ENCODE measurements around the gene GNAS. TPM values are rescaled to one million over a fixed set of nuclear protein-coding genes. Genes with fewer than 3 reads are reported as not detected.

Gene GNAS
- total and polyA plus RNA-seq, 4 experiments from 2014 or later = 70.1 to 645 (median 412) TPM

DNA sequence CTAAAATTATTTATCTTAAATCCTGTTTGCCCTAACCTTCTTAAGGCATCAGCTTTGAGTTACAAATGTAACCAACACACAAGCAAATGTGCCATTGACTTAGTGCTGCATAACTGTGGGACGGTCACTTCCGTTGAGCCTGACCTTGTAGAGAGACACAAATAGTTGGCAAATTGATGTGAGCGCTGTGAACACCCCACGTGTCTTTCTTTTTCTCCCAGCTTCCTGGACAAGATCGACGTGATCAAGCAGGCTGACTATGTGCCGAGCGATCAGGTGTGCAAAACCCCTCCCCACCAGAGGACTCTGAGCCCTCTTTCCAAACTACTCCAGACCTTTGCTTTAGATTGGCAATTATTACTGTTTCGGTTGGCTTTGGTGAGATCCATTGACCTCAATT lies 56.4 kb downstream of the GNAS start:
- intact Hi-C loops (cut with micrococcal nuclease) = loop anchor here (2.0 kb wide), 1 partner anchor 16 kb away; no protein-coding TSS in a partner anchor
- Mint-ChIP-seq H3K4me1 (peaks cover 24 to 64% (median 43%) of the 10 kb centered on the region in 4 donors), H3K9me3 (peaks cover 0 to 2% (median 0%) of the 10 kb centered on the region in 8 donors), H3K27ac (peak overlapping the region in 3 of 7 donors; percentile 42 to 68 (median 63)), H3K27me3 (peaks cover 0 to 2% of the 10 kb centered on the region in 2 donors), H3K36me3 (peaks cover 72 to 78% of the 10 kb centered on the region in 2 donors), H3K4me3 (peak overlapping the region in 2 of 8 donors; percentile 5 to 31)
- no peaks in the 10 kb centered on the region for H3K9me3 ChIP-seq (ENCODE audit: control insufficient read depth in 1 of 2, low read length in 2 of 2)
- no peak overlapping the region for H3K4me3 ChIP-seq (ENCODE audit: low read length in 2 of 2)
- POLR2A ChIA-PET (ENCODE audit: partially characterized antibody) = no interaction called here
- H3K36me3 ChIP-seq (ENCODE audit: insufficient read depth, low read length) = peaks cover 61% of the 10 kb centered on the region
- DNase-seq = no peak
- no peaks in the 10 kb centered on the region for H3K27me3 ChIP-seq (ENCODE audit: insufficient read depth, low read length)
- H3K4me1 ChIP-seq (ENCODE audit: insufficient read depth, low read length) = peaks cover 30% of the 10 kb centered on the region
- CTCF ChIA-PET (ENCODE audit: partially characterized antibody) = no interaction called here
- H3K27ac ChIP-seq (ENCODE audit: low read depth, low read length) = no peak overlapping the region

DNA sequence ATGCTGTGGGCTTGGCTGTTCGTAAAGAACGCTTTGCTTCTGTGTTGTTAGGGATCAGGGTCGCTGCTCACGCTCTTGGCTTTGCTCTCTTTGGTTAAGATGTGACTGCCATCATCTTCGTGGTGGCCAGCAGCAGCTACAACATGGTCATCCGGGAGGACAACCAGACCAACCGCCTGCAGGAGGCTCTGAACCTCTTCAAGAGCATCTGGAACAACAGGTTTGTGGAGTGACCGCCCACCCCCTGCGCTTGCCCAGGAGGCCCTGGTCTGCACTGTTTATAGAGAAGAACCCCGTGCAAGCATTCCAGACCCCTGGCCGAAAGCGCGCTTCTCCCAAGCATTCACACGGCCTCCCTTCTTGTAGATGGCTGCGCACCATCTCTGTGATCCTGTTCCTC lies 57.1 kb downstream of the GNAS start:
- Mint-ChIP-seq H3K27ac (peak overlapping the region in 1 of 7 donors; percentile 43), H3K27me3 (peaks cover 0 to 2% of the 10 kb centered on the region in 2 donors), H3K4me1 (peaks cover 24 to 63% (median 41%) of the 10 kb centered on the region in 4 donors), H3K4me3 (no peak overlapping the region), H3K36me3 (peaks cover 69 to 73% of the 10 kb centered on the region in 2 donors), H3K9me3 (peaks cover 0 to 2% (median 0%) of the 10 kb centered on the region in 8 donors)
- Histone ChIP-seq H3K9me3 (ENCODE audit: control insufficient read depth in 1 of 2, low read length in 2 of 2) (no peaks in the 10 kb centered on the region), H3K27ac (ENCODE audit: low read depth, low read length) (no peak overlapping the region), H3K36me3 (ENCODE audit: insufficient read depth, low read length) (peaks cover 56% of the 10 kb centered on the region), H3K27me3 (ENCODE audit: insufficient read depth, low read length) (no peaks in the 10 kb centered on the region), H3K4me3 (ENCODE audit: low read length in 2 of 2) (no peak overlapping the region), H3K4me1 (ENCODE audit: insufficient read depth, low read length) (peaks cover 30% of the 10 kb centered on the region)
- ChIA-PET POLR2A (ENCODE audit: partially characterized antibody) (no interaction called here), CTCF (ENCODE audit: partially characterized antibody) (no interaction called here)
- DNase-seq = no peak
- intact Hi-C loops (cut with micrococcal nuclease) = loop anchor here (2.0 kb wide), 1 partner anchor 17 kb away; no protein-coding TSS in a partner anchor

DNA sequence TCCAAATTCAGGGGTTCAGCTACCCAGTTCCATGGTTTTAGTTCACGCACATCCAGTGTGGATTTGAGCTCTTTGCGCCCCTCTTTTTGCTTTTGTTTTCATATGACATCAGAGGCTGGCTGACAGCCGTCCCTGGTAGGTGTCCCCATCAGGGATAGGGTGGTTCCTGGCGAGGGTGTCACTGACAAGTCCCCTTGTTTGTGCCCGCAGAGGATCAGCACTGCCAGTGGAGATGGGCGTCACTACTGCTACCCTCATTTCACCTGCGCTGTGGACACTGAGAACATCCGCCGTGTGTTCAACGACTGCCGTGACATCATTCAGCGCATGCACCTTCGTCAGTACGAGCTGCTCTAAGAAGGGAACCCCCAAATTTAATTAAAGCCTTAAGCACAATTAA lies 58.0 kb downstream of the GNAS start:
- Mint-ChIP-seq H3K4me1 (peaks cover 20 to 55% (median 37%) of the 10 kb centered on the region in 4 donors), H3K27me3 (peaks cover 0 to 2% of the 10 kb centered on the region in 2 donors), H3K9me3 (peaks cover 0 to 2% (median 0%) of the 10 kb centered on the region in 8 donors), H3K4me3 (no peak overlapping the region), H3K27ac (peak overlapping the region in 3 of 7 donors; percentile 27 to 43 (median 35)), H3K36me3 (peaks cover 61 to 64% of the 10 kb centered on the region in 2 donors)
- intact Hi-C loops (cut with micrococcal nuclease) = no loop called here
- CTCF ChIA-PET (ENCODE audit: partially characterized antibody) = no interaction called here
- Histone ChIP-seq H3K4me1 (ENCODE audit: insufficient read depth, low read length) (peaks cover 30% of the 10 kb centered on the region), H3K4me3 (ENCODE audit: low read length in 2 of 2) (no peak overlapping the region), H3K36me3 (ENCODE audit: insufficient read depth, low read length) (peaks cover 47% of the 10 kb centered on the region), H3K27me3 (ENCODE audit: insufficient read depth, low read length) (no peaks in the 10 kb centered on the region), H3K27ac (ENCODE audit: low read depth, low read length) (no peak overlapping the region), H3K9me3 (ENCODE audit: control insufficient read depth in 1 of 2, low read length in 2 of 2) (no peaks in the 10 kb centered on the region)
- DNase-seq = no peak
- POLR2A ChIA-PET (ENCODE audit: partially characterized antibody) = no interaction called here

DNA sequence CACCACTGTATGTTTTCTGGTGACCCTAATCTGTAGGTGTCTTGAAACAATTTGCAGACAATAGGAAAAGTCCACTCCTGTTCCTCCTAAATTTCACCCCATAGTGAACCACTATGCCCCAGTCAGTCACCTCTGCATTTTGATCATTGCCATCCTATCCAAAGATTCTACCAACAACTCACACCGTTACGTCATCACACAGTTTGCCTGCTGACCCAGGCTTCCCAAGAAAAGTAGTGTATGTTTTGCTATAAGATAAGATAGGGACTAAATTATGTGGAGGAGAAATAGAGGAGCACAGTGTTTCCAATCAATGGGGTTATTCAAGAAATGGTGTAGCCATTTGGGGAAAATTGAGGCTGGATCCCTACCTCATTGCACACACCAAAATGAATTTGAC lies 58.8 kb downstream of the GNAS start:
- H3K4me1 Mint-ChIP-seq = peaks cover 15 to 46% (median 31%) of the 10 kb centered on the region in 4 donors
- H3K9me3 Mint-ChIP-seq = peaks cover 0 to 2% (median 0%) of the 10 kb centered on the region in 8 donors
- H3K4me3 ChIP-seq (ENCODE audit: low read length in 2 of 2) = no peak overlapping the region
- H3K27me3 ChIP-seq (ENCODE audit: insufficient read depth, low read length) = no peaks in the 10 kb centered on the region
- intact Hi-C loops (cut with micrococcal nuclease) = no loop called here
- no peaks in the 10 kb centered on the region for H3K9me3 ChIP-seq (ENCODE audit: control insufficient read depth in 1 of 2, low read length in 2 of 2)
- peaks cover 54 to 57% of the 10 kb centered on the region in 2 donors for H3K36me3 Mint-ChIP-seq
- H3K27me3 Mint-ChIP-seq = peaks cover 0 to 2% of the 10 kb centered on the region in 2 donors
- ChIA-PET POLR2A (ENCODE audit: partially characterized antibody) (no interaction called here), CTCF (ENCODE audit: partially characterized antibody) (no interaction called here)
- H3K27ac ChIP-seq (ENCODE audit: low read depth, low read length) = no peak overlapping the region
- H3K4me1 ChIP-seq (ENCODE audit: insufficient read depth, low read length) = peaks cover 23% of the 10 kb centered on the region
- DNase-seq = no peak
- no peak overlapping the region for H3K4me3 Mint-ChIP-seq
- peak overlapping the region in 2 of 7 donors; percentile 43 to 52 for H3K27ac Mint-ChIP-seq
- H3K36me3 ChIP-seq (ENCODE audit: insufficient read depth, low read length) = peaks cover 39% of the 10 kb centered on the region

DNA sequence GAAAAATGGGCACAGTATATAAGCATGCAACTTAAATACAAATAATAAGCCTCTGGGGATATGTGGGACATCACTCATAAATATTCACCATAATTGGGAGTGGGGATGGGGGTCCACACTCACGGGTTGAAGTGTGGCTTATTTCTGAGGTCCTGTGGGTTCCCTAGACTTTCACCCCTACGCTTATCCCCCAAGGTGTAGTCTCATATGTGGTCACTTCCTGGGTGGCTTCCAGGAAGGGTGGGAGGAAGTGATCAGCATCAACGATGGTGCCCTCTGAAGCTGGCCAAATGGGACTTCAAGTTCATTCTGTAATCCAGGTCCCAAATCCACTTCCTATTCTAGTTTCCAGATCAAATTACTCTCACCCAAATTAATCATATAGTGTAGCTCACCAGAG lies 59.5 kb downstream of the GNAS start:
- H3K27me3 ChIP-seq (ENCODE audit: insufficient read depth, low read length) = no peaks in the 10 kb centered on the region
- Mint-ChIP-seq H3K4me3 (no peak overlapping the region), H3K36me3 (peaks cover 51 to 53% of the 10 kb centered on the region in 2 donors), H3K9me3 (peaks cover 0 to 2% (median 0%) of the 10 kb centered on the region in 8 donors), H3K27ac (peak overlapping the region in 2 of 7 donors; percentile 29 to 47), H3K4me1 (peaks cover 11 to 40% (median 26%) of the 10 kb centered on the region in 4 donors), H3K27me3 (peaks cover 0 to 2% of the 10 kb centered on the region in 2 donors)
- H3K27ac ChIP-seq (ENCODE audit: low read depth, low read length) = no peak overlapping the region
- H3K4me1 ChIP-seq (ENCODE audit: insufficient read depth, low read length) = peaks cover 18% of the 10 kb centered on the region
- no peaks in the 10 kb centered on the region for H3K9me3 ChIP-seq (ENCODE audit: control insufficient read depth in 1 of 2, low read length in 2 of 2)
- intact Hi-C loops (cut with micrococcal nuclease) = no loop called here
- CTCF ChIA-PET (ENCODE audit: partially characterized antibody) = interaction anchor here (0.6 kb wide), 1 partner anchor 64 kb away, joined by 3 read pairs; no protein-coding TSS in a partner anchor
- no peak for DNase-seq
- POLR2A ChIA-PET (ENCODE audit: partially characterized antibody) = interaction anchor here (0.8 kb wide), 1 partner anchor 109 kb away, joined by 3 read pairs; no protein-coding TSS in a partner anchor
- H3K4me3 ChIP-seq (ENCODE audit: low read length in 2 of 2) = no peak overlapping the region
- H3K36me3 ChIP-seq (ENCODE audit: insufficient read depth, low read length) = peaks cover 36% of the 10 kb centered on the region

GRCh38 chr20:58913079-58913478 lies 60.6 kb downstream of the GNAS start:
- no peak for DNase-seq
- Mint-ChIP-seq H3K4me1 (peaks cover 3 to 29% (median 15%) of the 10 kb centered on the region in 4 donors), H3K4me3 (no peak overlapping the region), H3K9me3 (peaks cover 0 to 2% (median 0%) of the 10 kb centered on the region in 8 donors), H3K36me3 (peaks cover 42% of the 10 kb centered on the region in 2 donors), H3K27me3 (no peaks in the 10 kb centered on the region), H3K27ac (no peak overlapping the region)
- Histone ChIP-seq H3K9me3 (ENCODE audit: control insufficient read depth in 1 of 2, low read length in 2 of 2) (no peaks in the 10 kb centered on the region), H3K4me1 (ENCODE audit: insufficient read depth, low read length) (peaks cover 6% of the 10 kb centered on the region), H3K27ac (ENCODE audit: low read depth, low read length) (no peak overlapping the region), H3K4me3 (ENCODE audit: low read length in 2 of 2) (no peak overlapping the region), H3K36me3 (ENCODE audit: insufficient read depth, low read length) (peaks cover 28% of the 10 kb centered on the region), H3K27me3 (ENCODE audit: insufficient read depth, low read length) (no peaks in the 10 kb centered on the region)
- CTCF ChIA-PET (ENCODE audit: partially characterized antibody) = no interaction called here
- POLR2A ChIA-PET (ENCODE audit: partially characterized antibody) = interaction anchor here (0.7 kb wide), 1 partner anchor 22 kb away, joined by 3 read pairs; no protein-coding TSS in a partner anchor
- intact Hi-C loops (cut with micrococcal nuclease) = no loop called here

- no peak overlapping the region for H3K27ac ChIP-seq (ENCODE audit: low read depth, low read length)
- Mint-ChIP-seq H3K9me3 (no peaks in the 10 kb centered on the region), H3K36me3 (no peaks in the 10 kb centered on the region), H3K27me3 (no peaks in the 10 kb centered on the region), H3K4me3 (no peak overlapping the region), H3K4me1 (no peaks in the 10 kb centered on the region), H3K27ac (no peak overlapping the region)
- no peaks in the 10 kb centered on the region for H3K27me3 ChIP-seq (ENCODE audit: insufficient read depth, low read length)
- intact Hi-C loops (cut with micrococcal nuclease) = no loop called here
- ChIA-PET CTCF (ENCODE audit: partially characterized antibody) (no interaction called here), POLR2A (ENCODE audit: partially characterized antibody) (no interaction called here)
- no peaks in the 10 kb centered on the region for H3K4me1 ChIP-seq (ENCODE audit: insufficient read depth, low read length)
- no peaks in the 10 kb centered on the region for H3K36me3 ChIP-seq (ENCODE audit: insufficient read depth, low read length)
- no peak for DNase-seq
- no peaks in the 10 kb centered on the region for H3K9me3 ChIP-seq (ENCODE audit: control insufficient read depth in 1 of 2, low read length in 2 of 2)
- H3K4me3 ChIP-seq (ENCODE audit: low read length in 2 of 2) = no peak overlapping the region
These were observed 66.1 kb downstream of the GNAS start for GRCh38 chr20:58918621-58919020.
